ENCODE measurements around the gene EIF1.

Gene EIF1

GRCh38 chr17:41705271-41705991, 16.7 kb downstream of the EIF1 start:
- no peak for DNase-seq

- DNase-seq, result no peak
Measured at GRCh38 chr17:41707803-41708669, 19.4 kb downstream of the EIF1 start.

- DNase-seq, result no peak
Measured at GRCh38 chr17:41710472-41711090, 21.9 kb downstream of the EIF1 start.

GRCh38 chr17:41711669-41712400, 23.1 kb downstream of the EIF1 start, which contains the start of gene GAST:
GAST (plus strand) TSS chr17:41712331; CDS start chr17:41715437, 3,106 bp downstream.
- DNase-seq, result no peak

GRCh38 chr17:41717408-41718286, 29.0 kb downstream of the EIF1 start:
- DNase-seq, result peak; percentile 58

- no peak for DNase-seq
Measured at GRCh38 chr17:41718287-41718645, 29.6 kb downstream of the EIF1 start.

- no peak for DNase-seq
Measured at GRCh38 chr17:41722231-41722630, 33.5 kb downstream of the EIF1 start.

GRCh38 chr17:41723801-41724475, 35.3 kb downstream of the EIF1 start:
- DNase-seq, result no peak

- no peak for DNase-seq
Measured at GRCh38 chr17:41724476-41725050, 35.9 kb downstream of the EIF1 start.

GRCh38 chr17:41725134-41725533, 36.4 kb downstream of the EIF1 start:
- DNase-seq, result no peak

- no peak for DNase-seq
Measured at GRCh38 chr17:41728056-41728455, 39.4 kb downstream of the EIF1 start.

- DNase-seq, result no peak
Measured at GRCh38 chr17:41730479-41730878, 41.8 kb downstream of the EIF1 start.

- DNase-seq, result no peak
Measured at GRCh38 chr17:41731836-41732235, 43.2 kb downstream of the EIF1 start.

- no peak for DNase-seq
Measured at GRCh38 chr17:41733348-41734138, 44.9 kb downstream of the EIF1 start.

- peak; percentile 13 for DNase-seq
Measured at GRCh38 chr17:41734139-41734948, 45.7 kb downstream of the EIF1 start, which contains the start of gene HAP1. HAP1 (minus strand) TSS chr17:41734643; CDS start chr17:41734634, 9 bp downstream.

- no peak for DNase-seq
Measured at GRCh38 chr17:41734949-41735313, 46.2 kb downstream of the EIF1 start.

GRCh38 chr17:41735744-41736143, 47.1 kb downstream of the EIF1 start:
- DNase-seq, result no peak

GRCh38 chr17:41736983-41737679, 48.4 kb downstream of the EIF1 start:
- DNase-seq, result peak; percentile 16

- DNase-seq, result no peak
Measured at GRCh38 chr17:41737680-41738023, 49.0 kb downstream of the EIF1 start.

All from CD4-positive, alpha-beta T cell treated with Interleukin-6 for 4 hours (primary cell).